Parathyroid adenoma (tissue), 2 donors: Measurements from ENCODE around the gene CPXM1.
"Not testable (repeated sequence)": the region's sequence is repeated elsewhere in the genome, so short reads cannot be mapped to it uniquely, and the experiment has no call there.

ENCODE experiments used
- H2AFZ ChIP-seq: fragments of 300-600 bp; sonication (generic); one replicate; pipeline ENCODE4 v1.7.0; 2017; ENCODE audit warnings: antibody characterized with exemption, mild to moderate bottlenecking
- H3K27ac ChIP-seq: fragments of 300-600 bp; sonication (generic); one replicate; pipeline ENCODE4 v1.7.0; 2017
- H3K27me3 ChIP-seq: fragments of 300-600 bp; sonication (generic); one replicate; pipeline ENCODE4 v1.7.0; 2017; ENCODE audit warnings: low read length; ENCODE audit not compliant: control insufficient read depth, insufficient read depth
- H3K36me3 ChIP-seq: fragments of 300-600 bp; sonication (generic); one replicate; pipeline ENCODE4 v1.7.0; 2017; ENCODE audit warnings: low read length; ENCODE audit not compliant: control insufficient read depth, insufficient read depth
- H3K4me1 ChIP-seq: fragments of 300-600 bp; sonication (generic); one replicate; pipeline ENCODE4 v1.7.0; 2017; ENCODE audit warnings: control low read depth
- H3K4me2 ChIP-seq: fragments of 300-600 bp; sonication (generic); one replicate; pipeline ENCODE4 v1.7.0; 2017; ENCODE audit warnings: low read length
- H3K4me3 ChIP-seq: fragments of 300-600 bp; sonication (generic); one replicate; pipeline ENCODE4 v1.7.0; 2017; ENCODE audit warnings: low read depth, low read length
- H3K79me2 ChIP-seq: fragments of 300-600 bp; sonication (generic); one replicate; pipeline ENCODE4 v1.7.0; 2017; ENCODE audit warnings: control low read depth
- H3K9ac ChIP-seq: fragments of 300-600 bp; sonication (generic); one replicate; pipeline ENCODE4 v1.7.0; 2017; ENCODE audit warnings: mild to moderate bottlenecking
- H3K9me3 ChIP-seq: fragments of 300-600 bp; sonication (generic); one replicate; pipeline ENCODE4 v1.7.0; 2017; ENCODE audit warnings: low read length; ENCODE audit not compliant: control insufficient read depth
- CTCF ChIP-seq: fragments of 300-600 bp; sonication (generic); IDR thresholded peaks from one replicate; pipeline ENCODE4 v1.7.0; 2017; ENCODE audit warnings: antibody characterized with exemption, mild to moderate bottlenecking
- donor health status: primary hyperparathyroidism.

CPXM1 gene

GRCh38 chr20:2773812-2774211, 26.6 kb downstream of the CPXM1 start:
- no peaks in the 10 kb centered on the region for H3K79me2 ChIP-seq
- no peaks in the 10 kb centered on the region for H3K27me3 ChIP-seq
- H3K9me3 ChIP-seq = no peaks in the 10 kb centered on the region
- H2AFZ ChIP-seq = no peak overlapping the region
- no peaks in the 10 kb centered on the region for H3K4me1 ChIP-seq
- no peak overlapping the region for H3K27ac ChIP-seq
- no peak overlapping the region for H3K9ac ChIP-seq
- no peaks in the 10 kb centered on the region for H3K36me3 ChIP-seq
- H3K4me3 ChIP-seq = no peak overlapping the region
- no peak for TF ChIP-seq CTCF
- no peak overlapping the region for H3K4me2 ChIP-seq

GRCh38 chr20:2771631-2772080, 28.8 kb downstream of the CPXM1 start:
- no peaks in the 10 kb centered on the region for H3K79me2 ChIP-seq
- no peak for TF ChIP-seq CTCF
- H3K27me3 ChIP-seq = no peaks in the 10 kb centered on the region
- no peak overlapping the region for H2AFZ ChIP-seq
- H3K27ac ChIP-seq = no peak overlapping the region
- H3K4me2 ChIP-seq = no peak overlapping the region
- no peaks in the 10 kb centered on the region for H3K36me3 ChIP-seq
- peaks cover 4% of the 10 kb centered on the region for H3K4me1 ChIP-seq
- H3K9me3 ChIP-seq = no peaks in the 10 kb centered on the region
- no peak overlapping the region for H3K9ac ChIP-seq
- no peak overlapping the region for H3K4me3 ChIP-seq

- not testable (repeated sequence) for H3K27me3 ChIP-seq, H2AFZ ChIP-seq, H3K79me2 ChIP-seq, H3K36me3 ChIP-seq, H3K4me1 ChIP-seq, H3K9me3 ChIP-seq, H3K4me3 ChIP-seq, H3K4me2 ChIP-seq, H3K9ac ChIP-seq, H3K27ac ChIP-seq
Observed at GRCh38 chr20:2770091-2770490, 30.3 kb downstream of the CPXM1 start.

GRCh38 chr20:2768632-2769015, 31.8 kb downstream of the CPXM1 start:
- Histone ChIP-seq H2AFZ (peak overlapping the region; percentile 44), H3K27ac (no peak overlapping the region), H3K36me3 (no peaks in the 10 kb centered on the region), H3K9ac (no peak overlapping the region), H3K4me3 (no peak overlapping the region), H3K4me1 (peaks cover 4% of the 10 kb centered on the region), H3K79me2 (no peaks in the 10 kb centered on the region), H3K4me2 (no peak overlapping the region), H3K9me3 (no peaks in the 10 kb centered on the region), H3K27me3 (no peaks in the 10 kb centered on the region)
- TF ChIP-seq CTCF = no peak

- Histone ChIP-seq H3K4me3 (no peak overlapping the region), H3K27ac (no peak overlapping the region)
Observed at GRCh38 chr20:2767768-2768631, 32.4 kb downstream of the CPXM1 start.

More at GRCh38 chr20:2767768-2768631, 32.4 kb downstream of the CPXM1 start:
- H3K27me3 ChIP-seq = no peaks in the 10 kb centered on the region
- no peaks in the 10 kb centered on the region for H3K36me3 ChIP-seq
- H2AFZ ChIP-seq = peak overlapping the region; percentile 44
- H3K4me1 ChIP-seq = peaks cover 4% of the 10 kb centered on the region
- TF ChIP-seq CTCF = no peak
- H3K9ac ChIP-seq = no peak overlapping the region
- H3K9me3 ChIP-seq = no peaks in the 10 kb centered on the region
- H3K79me2 ChIP-seq = no peaks in the 10 kb centered on the region
- H3K4me2 ChIP-seq = no peak overlapping the region
